Effector CD8-positive, alpha-beta T cell (primary cell): ENCODE measurements around the gene SBF2.
A peak's percentile ranks its signal among the peaks of the same experiment; 100 is the strongest.

Source experiments
- DNase-seq: peaks from one replicate; lab custom pipeline; 2025; lab: John Stamatoyannopoulos, UW
- total RNA-seq, 4 experiments: gene quantifications; one replicate each; lab custom pipeline; 2026; lab: John Stamatoyannopoulos, UW

SBF2 gene
- total RNA-seq: 22.1 to 45.3 (median 30.3) reads per million in 4 experiments

DNA sequence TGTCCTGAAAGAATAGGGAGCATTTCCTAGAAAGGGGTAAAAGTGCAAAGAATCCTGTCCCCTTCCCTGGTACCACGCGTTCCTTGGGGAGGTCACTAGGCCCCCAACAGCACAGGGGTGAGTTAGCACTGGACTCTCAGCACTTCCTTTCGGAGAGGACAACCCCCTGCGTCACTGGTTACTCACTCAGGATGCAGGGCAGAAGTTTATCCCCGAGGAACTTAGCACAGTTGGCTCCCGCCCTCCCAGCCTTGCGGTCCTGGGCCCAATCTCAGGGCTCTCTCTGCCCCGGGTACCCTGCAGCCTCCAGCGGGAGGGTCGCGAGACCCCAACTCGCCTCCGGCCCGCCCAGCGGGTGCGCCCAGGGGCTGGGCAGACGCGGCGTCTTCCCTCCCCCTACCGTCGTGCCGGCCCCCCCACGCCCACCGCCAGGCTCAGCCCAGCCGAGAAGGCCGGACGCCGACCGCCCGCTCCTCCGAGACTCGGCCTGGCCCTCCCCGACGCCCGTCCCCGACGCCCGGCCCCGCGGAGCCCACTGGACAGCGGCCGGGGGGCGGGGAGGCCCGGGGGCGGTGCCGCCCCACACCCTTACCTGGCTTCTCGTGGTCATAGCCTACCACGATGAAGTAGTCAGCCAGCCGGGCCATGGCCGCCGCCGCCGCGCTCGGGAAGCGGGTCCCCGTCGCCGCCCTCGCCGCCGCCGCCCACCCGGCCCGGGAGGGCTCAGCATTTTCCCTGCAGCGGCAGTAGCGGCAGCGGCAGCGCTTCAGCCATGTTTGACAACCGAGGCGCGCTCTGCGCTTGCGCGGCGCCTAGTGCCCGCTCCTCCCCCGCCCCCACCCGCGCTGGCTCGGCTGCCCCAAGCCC is at the start of gene SBF2:
TSS of gene SBF2 (minus strand) at position 797 of the 867 bp plus-strand sequence. CDS start at position 647, 150 bp downstream.
- peak; percentile 67 for DNase-seq

DNA sequence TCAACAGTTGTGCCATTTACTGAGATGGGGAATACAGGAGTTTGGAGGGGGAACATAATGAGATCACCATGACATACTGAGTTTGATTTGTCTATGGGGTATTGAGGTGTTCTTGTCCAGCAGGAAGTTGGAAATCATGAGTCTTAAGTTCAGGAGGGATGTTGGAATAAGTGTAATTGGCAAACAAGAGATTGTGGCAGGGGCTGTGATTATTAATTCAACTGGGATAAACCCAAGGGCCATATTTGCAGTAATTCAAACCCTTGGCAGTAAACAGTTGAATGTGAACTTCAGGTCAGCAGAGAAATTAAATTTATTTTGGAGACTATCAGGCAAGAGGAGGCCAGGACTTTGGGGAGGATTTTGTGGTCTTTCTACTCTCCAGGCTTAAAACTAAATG is 44.3 kb upstream of the SBF2 start:
- no peak for DNase-seq

DNA sequence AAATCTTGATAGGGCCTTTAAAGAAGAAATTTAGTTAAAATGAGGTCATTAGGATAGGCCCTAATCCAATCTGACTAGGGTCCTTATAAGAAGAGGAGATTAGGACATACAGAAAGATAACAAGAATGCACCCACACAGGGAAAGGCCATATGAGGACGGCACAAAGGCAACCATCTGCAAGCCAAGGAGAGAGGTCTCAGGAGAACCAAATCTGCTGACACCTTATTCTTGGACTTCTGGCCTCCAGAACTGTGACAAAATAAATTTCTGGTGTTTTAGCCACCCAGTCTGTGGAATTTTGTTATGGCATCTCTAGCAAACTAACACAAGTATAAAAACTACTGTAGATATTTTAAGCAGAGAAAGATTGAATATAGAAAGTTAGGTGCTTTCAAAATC is 39.5 kb upstream of the SBF2 start:
- DNase-seq: no peak

GRCh38 chr11:10331548-10332289 is 37.7 kb upstream of the SBF2 start:
- no peak for DNase-seq

- DNase-seq: no peak
These were observed 35.9 kb upstream of the SBF2 start for GRCh38 chr11:10329935-10330334.

DNA sequence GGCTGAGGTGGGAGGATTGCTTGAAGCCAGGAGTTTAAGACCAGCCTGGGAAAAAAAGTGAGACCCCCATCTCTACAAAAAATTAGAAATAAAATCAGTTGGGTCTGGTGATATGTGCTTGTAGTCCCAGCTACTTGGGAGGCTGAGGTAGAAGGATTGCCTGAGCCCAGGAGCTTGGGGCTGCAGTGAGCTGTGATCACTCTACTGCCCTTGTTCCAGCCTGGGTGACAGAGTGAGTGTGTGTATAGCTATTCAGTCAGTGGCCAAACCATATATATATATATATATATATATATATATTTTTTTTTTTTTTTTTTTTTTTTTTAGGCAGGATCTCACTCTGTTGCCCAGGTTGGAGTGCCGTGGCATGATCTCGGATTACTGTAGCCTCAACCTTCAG is 35.3 kb upstream of the SBF2 start:
- DNase-seq: no peak

DNA sequence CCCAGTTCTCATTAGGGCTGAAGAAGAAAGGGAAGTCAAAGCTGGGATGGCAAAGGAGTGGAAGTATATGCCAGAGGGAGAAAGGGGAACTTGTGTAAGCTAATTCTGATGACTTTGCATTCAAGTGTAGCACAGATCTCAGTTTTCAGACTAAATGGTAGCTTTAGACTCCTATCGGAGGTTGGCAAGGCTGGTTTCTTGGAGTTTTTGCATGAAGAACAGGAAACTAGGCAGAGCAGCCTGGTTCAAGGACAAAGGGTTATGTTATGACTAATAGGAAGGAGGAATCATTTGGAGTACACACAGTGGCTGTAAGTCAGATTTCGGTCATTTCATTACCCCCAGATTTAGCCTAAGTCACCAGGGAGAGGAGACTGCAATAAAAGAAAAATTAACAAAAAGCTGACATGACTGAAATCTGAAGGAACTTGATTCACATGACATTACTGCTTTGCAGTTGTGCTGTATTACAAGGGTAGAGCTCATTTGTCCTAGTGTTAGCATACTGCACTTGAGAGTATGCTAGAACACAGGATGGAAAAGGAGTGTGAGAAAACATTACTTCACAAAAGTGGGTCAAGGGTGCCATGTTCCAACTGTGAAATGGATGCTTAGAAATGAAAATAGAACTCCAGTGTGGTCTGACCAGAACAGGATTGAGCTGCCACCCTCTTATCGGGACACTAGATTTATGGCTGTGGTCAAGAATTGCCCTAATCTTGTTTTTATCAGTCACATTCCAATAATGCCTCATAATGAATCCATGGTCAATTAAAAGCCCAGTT is 34.5 kb upstream of the SBF2 start:
- DNase-seq: no peak

DNA sequence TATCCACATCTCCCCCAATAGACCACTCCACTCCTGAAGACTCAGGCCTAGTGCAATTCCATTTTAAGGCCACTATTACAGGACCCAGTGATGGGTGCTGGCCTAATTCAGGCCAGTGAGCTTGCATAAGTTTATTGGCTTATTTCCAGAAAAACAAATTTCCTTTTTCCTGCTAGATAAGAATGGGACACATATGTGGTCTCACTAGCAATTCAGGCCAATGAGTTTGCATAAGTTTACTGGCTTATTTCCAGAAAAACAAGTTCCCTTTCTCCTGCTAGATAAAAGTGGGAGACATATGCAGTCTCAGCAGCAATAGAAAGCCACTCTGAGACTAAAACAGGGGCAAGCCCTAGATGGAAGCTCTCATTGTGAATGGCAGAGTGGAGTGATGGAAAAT is 33.2 kb upstream of the SBF2 start:
- DNase-seq: no peak

GRCh38 chr11:10326012-10326964 is 32.3 kb upstream of the SBF2 start:
- DNase-seq: no peak

- no peak for DNase-seq
These were observed 31.4 kb upstream of the SBF2 start for GRCh38 chr11:10325277-10326011.

GRCh38 chr11:10324474-10324873 is 30.5 kb upstream of the SBF2 start:
- no peak for DNase-seq

- no peak for DNase-seq
These were observed 29.8 kb upstream of the SBF2 start for GRCh38 chr11:10323793-10324170.

- DNase-seq: no peak
These were observed 29.1 kb upstream of the SBF2 start for GRCh38 chr11:10322830-10323792.

GRCh38 chr11:10322401-10322800 is 28.4 kb upstream of the SBF2 start:
- DNase-seq: no peak

- DNase-seq: no peak
These were observed 26.9 kb upstream of the SBF2 start for GRCh38 chr11:10320736-10321465.

GRCh38 chr11:10319702-10320558 is 25.9 kb upstream of the SBF2 start:
- no peak for DNase-seq

DNA sequence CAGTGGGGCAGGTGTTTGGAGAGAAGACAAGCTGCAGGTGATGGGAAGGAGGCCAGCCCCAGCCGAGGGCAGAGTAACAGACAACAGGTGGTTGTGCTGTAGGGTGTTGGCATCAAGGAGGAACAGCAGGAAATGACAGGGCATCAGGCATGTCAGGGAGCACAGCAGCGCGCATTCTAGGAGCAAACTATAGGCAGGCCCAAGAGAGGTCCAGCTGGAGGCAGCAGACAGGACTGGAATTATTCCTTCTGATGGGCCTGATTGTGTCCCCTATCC is 24.4 kb upstream of the SBF2 start:
- no peak for DNase-seq
